IMR-90 (cell line): ENCODE results near the gene SGCA. TPM values are rescaled to one million over a fixed set of nuclear protein-coding genes. Genes with fewer than 3 reads are reported as not detected.

Experiments
- ATAC-seq: fragments of 200-7000 bp; cut with Tn5 transposase; 2 replicates; pipeline ENCODE4 v1.9.1; 2020; ENCODE audit warnings: low read depth, mild to moderate bottlenecking, moderate library complexity
- BruUV-seq: library from RNA; stranded (reverse); fragments of 400-500 nt; replicated peaks from 2 replicates; lab custom pipeline; 2021; lab: Mats Ljungman, UMichigan
- CTCF ChIA-PET: fragments of 300-600 bp; formaldehyde crosslinking; extraction: SDS; loops from one replicate; lab custom pipeline; 2021; ENCODE audit warnings: antibody characterized with exemption; lab: Yijun Ruan, JAX
- POLR2A ChIA-PET: fragments of 300-600 bp; sonication (Branson Sonifier 250); formaldehyde crosslinking; loops from one replicate; lab custom pipeline; 2022; ENCODE audit warnings: antibody characterized with exemption; ENCODE audit not compliant: unreplicated experiment; lab: Charles Lee
- DNase-seq: peaks from one replicate; pipeline ENCODE4 v3.0.0; 2013
- H2AFZ ChIP-seq: replicated peaks from 2 replicates; pipeline ENCODE3; 2013; ENCODE audit warnings: low read length, mild to moderate bottlenecking; ENCODE audit not compliant: poor library complexity
- H2AK5ac ChIP-seq: 2 replicates; pipeline ENCODE4 v1.6.1; 2013; ENCODE audit warnings: low read depth, low read length, inconsistent platforms
- H2AK9ac ChIP-seq: replicated peaks from 2 replicates; pipeline ENCODE3; 2013; ENCODE audit warnings: mild to moderate bottlenecking, low read depth, low read length, moderate library complexity; ENCODE audit not compliant: poor library complexity
- H2BK120ac ChIP-seq: 2 replicates; pipeline ENCODE4 v1.6.1; 2013; ENCODE audit warnings: low read depth, low read length, inconsistent platforms
- H2BK15ac ChIP-seq: 3 replicates; pipeline ENCODE4 v1.6.1; 2013; ENCODE audit warnings: low read depth, low read length, inconsistent platforms
- H2BK20ac ChIP-seq: 2 replicates; pipeline ENCODE4 v1.6.1; 2013; ENCODE audit warnings: low read depth, mild to moderate bottlenecking, inconsistent platforms, low read length, moderate library complexity
- H2BK5ac ChIP-seq: 2 replicates; pipeline ENCODE4 v1.6.1; 2013; ENCODE audit warnings: mild to moderate bottlenecking, low read depth, low read length, inconsistent platforms; ENCODE audit not compliant: poor library complexity, severe bottlenecking
- H3K14ac ChIP-seq: replicated peaks from 2 replicates; pipeline ENCODE4 v1.6.1; 2013; ENCODE audit warnings: low read depth, low read length, inconsistent platforms
- H3K18ac ChIP-seq: 2 replicates; pipeline ENCODE4 v1.6.1; 2013; ENCODE audit warnings: low read depth, low read length, control low read depth
- H3K23ac ChIP-seq: 2 replicates; pipeline ENCODE4 v1.6.1; 2013; ENCODE audit warnings: low read depth, low read length, inconsistent platforms
- H3K27ac ChIP-seq: 2 replicates; pipeline ENCODE4 v1.5.1; 2013; ENCODE audit warnings: mild to moderate bottlenecking, control low read depth, low read length; ENCODE audit not compliant: insufficient read depth
- H3K27me3 ChIP-seq: 2 replicates; pipeline ENCODE4 v1.6.1; 2013; ENCODE audit warnings: low read length; ENCODE audit not compliant: control insufficient read depth, insufficient read depth
- H3K36me3 ChIP-seq: 2 replicates; pipeline ENCODE4 v1.6.1; 2013; ENCODE audit warnings: low read length, mixed read lengths; ENCODE audit not compliant: control insufficient read depth, insufficient read depth
- H3K4ac ChIP-seq: 2 replicates; pipeline ENCODE4 v1.6.1; 2013; ENCODE audit warnings: low read depth, low read length, inconsistent platforms
- H3K4me1 ChIP-seq: 2 replicates; pipeline ENCODE4 v1.6.1; 2013; ENCODE audit warnings: low read length, mixed read lengths; ENCODE audit not compliant: control insufficient read depth, insufficient read depth
- H3K4me2 ChIP-seq: 2 replicates; pipeline ENCODE4 v1.6.1; 2013; ENCODE audit warnings: low read depth, mild to moderate bottlenecking, control low read depth, low read length, moderate library complexity
- H3K4me3 ChIP-seq: 2 replicates; pipeline ENCODE4 v1.5.1; 2013; ENCODE audit warnings: low read depth, mild to moderate bottlenecking, control low read depth, low read length, moderate library complexity; ENCODE audit not compliant: insufficient read depth
- H3K56ac ChIP-seq: 2 replicates; pipeline ENCODE4 v1.6.1; 2013; ENCODE audit warnings: low read length, inconsistent platforms; ENCODE audit not compliant: insufficient read depth; ENCODE audit errors: extremely low read depth
- H3K79me1 ChIP-seq, 2 experiments: 2 replicates each; pipeline ENCODE4 v1.6.1; 2013; ENCODE audit warnings: low read length in 2 of 2, inconsistent platforms in 1 of 2, low read depth in 1 of 2
- H3K9ac ChIP-seq: 2 replicates; pipeline ENCODE4 v1.6.1; 2013; ENCODE audit warnings: low read depth, low read length, control low read depth
- H3K9me1 ChIP-seq: 2 replicates; pipeline ENCODE4 v1.6.1; 2013; ENCODE audit warnings: low read length, inconsistent platforms; ENCODE audit not compliant: insufficient read depth
- H3K9me3 ChIP-seq: 2 replicates; pipeline ENCODE4 v1.6.1; 2013; ENCODE audit warnings: low read length; ENCODE audit not compliant: control insufficient read depth, insufficient read depth
- H4K20me1 ChIP-seq: 2 replicates; pipeline ENCODE4 v1.6.1; 2013; ENCODE audit warnings: low read length, inconsistent platforms; ENCODE audit not compliant: insufficient read depth
- H4K5ac ChIP-seq: 2 replicates; pipeline ENCODE4 v1.6.1; 2013; ENCODE audit warnings: mild to moderate bottlenecking, low read depth, low read length, control low read depth
- H4K8ac ChIP-seq, 2 experiments: 2 replicates each; pipeline ENCODE4 v1.6.1; 2013; ENCODE audit warnings: low read depth in 2 of 2, low read length in 2 of 2, control low read depth in 1 of 2, inconsistent platforms in 1 of 2
- H4K91ac ChIP-seq: 2 replicates; pipeline ENCODE4 v1.6.1; 2013; ENCODE audit warnings: low read depth, low read length, inconsistent platforms; ENCODE audit not compliant: insufficient read depth
- CEBPB ChIP-seq: IDR thresholded peaks from 2 replicates; pipeline ENCODE4 v1.6.1; 2012; ENCODE audit warnings: low read depth, low read length, improper control_type of control experiment
- CHD1 ChIP-seq: IDR thresholded peaks from 2 replicates; pipeline ENCODE4 v1.6.1; 2012; ENCODE audit warnings: low read depth, low read length, improper control_type of control experiment
- CTCF ChIP-seq: conservative IDR thresholded peaks from 2 replicates; pipeline ENCODE4 v1.5.1; 2012; ENCODE audit warnings: mild to moderate bottlenecking, low read depth, low read length, improper control_type of control experiment
- FOS ChIP-seq: fragments of 150-350 bp; IDR thresholded peaks from 2 replicates; pipeline ENCODE4 v1.6.1; 2016; ENCODE audit warnings: low read depth, low read length
- MAFK ChIP-seq: IDR thresholded peaks from 2 replicates; pipeline ENCODE4 v1.6.1; 2012; ENCODE audit warnings: low read depth, low read length, improper control_type of control experiment
- NFE2L2 ChIP-seq: fragments of 150-350 bp; IDR thresholded peaks from 2 replicates; pipeline ENCODE4 v1.6.1; 2016; ENCODE audit warnings: low read depth, mild to moderate bottlenecking, low read length
- RAD21 ChIP-seq: IDR thresholded peaks from 2 replicates; pipeline ENCODE4 v1.6.1; 2012; ENCODE audit warnings: low read length, improper control_type of control experiment
- RCOR1 ChIP-seq: IDR thresholded peaks from 2 replicates; pipeline ENCODE4 v1.6.1; 2012; ENCODE audit warnings: mild to moderate bottlenecking, low read length, improper control_type of control experiment; ENCODE audit not compliant: insufficient replicate concordance
- RFX5 ChIP-seq: IDR thresholded peaks from 2 replicates; pipeline ENCODE4 v1.8.0; 2012; ENCODE audit warnings: low read depth, mild to moderate bottlenecking, low read length, moderate library complexity
- SMC3 ChIP-seq: fragments of 150-350 bp; IDR thresholded peaks from 2 replicates; pipeline ENCODE4 v1.6.1; 2016; ENCODE audit warnings: low read depth, mild to moderate bottlenecking, antibody characterized with exemption, low read length, moderate library complexity
- WGBS, 2 experiments: methylation state at CpG; one replicate each; pipeline versions ENCODE4 v1.1.5 to v1.1.7; 2013; ENCODE audit warnings: missing lambda C conversion rate in 2 of 2; ENCODE audit not compliant: insufficient read length in 1 of 2; ENCODE audit errors: extremely low coverage in 2 of 2; 5-methylcytosine and 5-hydroxymethylcytosine counted together
- dilution Hi-C: fragments of 300-500 bp; cut with HindIII; formaldehyde crosslinking; loops from one replicate; pipeline ENCODE4 v1.14.3; 2018; ENCODE audit warnings: low sequenced_read_pairs; ENCODE audit not compliant: unreplicated experiment
- in situ Hi-C: fragments of 300-500 bp; cut with MboI; formaldehyde crosslinking; loops from 3 replicates; pipeline ENCODE4 v1.14.3; 2019; ENCODE audit warnings: low sequenced_read_pairs, inconsistent platforms, mixed read lengths
- intact Hi-C: fragments of 100-400 bp; cut with micrococcal nuclease; formaldehyde crosslinking; loops from 2 replicates; pipeline ENCODE4 v1.10.0; 2022
- polyA plus RNA-seq, 3 experiments: library from polyadenylated mRNA; depleted of rRNA; stranded (reverse); fragments of >200 nt; gene quantifications; 2 replicates each; pipeline ENCODE4 v1.2.3, GENCODE V29; 2012; ENCODE audit warnings: low replicate concordance in 1 of 3
- total RNA-seq: library from RNA; depleted of rRNA; stranded (reverse); fragments of >200 nt; gene quantifications from 2 replicates; pipeline ENCODE4 v1.2.3, GENCODE V29; 2012
- TF ChIP-seq, protein P1 (sequence below): fragments of 150-350 bp; IDR thresholded peaks from 2 replicates; pipeline ENCODE4 v1.6.1; 2017; ENCODE audit warnings: mild to moderate bottlenecking, antibody characterized with exemption, low read length, low read depth
- TF ChIP-seq, protein P2 (sequence below): fragments of 150-350 bp; IDR thresholded peaks from 2 replicates; pipeline ENCODE4 v1.6.1; 2016; ENCODE audit warnings: low read depth, mild to moderate bottlenecking, low read length, moderate library complexity, borderline replicate concordance

The SGCA gene
- total and polyA plus RNA-seq, 2 of the 4 experiments (the other 2 are of a cell fraction), result 0.19 TPM; not detected in 1

DNA sequence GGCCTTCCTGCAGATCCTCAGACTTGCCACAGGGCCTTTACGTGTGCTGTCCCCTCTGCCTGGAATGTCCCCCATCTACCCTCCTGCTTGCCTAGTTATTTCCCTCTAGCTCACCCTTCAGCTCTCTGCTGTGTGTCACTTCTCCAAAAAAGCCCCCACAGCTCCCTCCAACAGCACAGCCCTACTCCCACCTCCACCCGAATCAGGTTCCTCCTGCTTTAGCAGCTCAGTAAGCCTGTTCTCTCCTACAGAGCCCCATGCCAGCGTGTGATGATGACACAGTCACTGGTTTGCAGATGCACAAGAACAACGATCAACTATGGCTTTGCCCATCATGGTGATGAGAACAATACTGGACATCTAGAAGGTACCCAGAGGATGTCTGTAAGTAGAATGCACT lies 28.8 kb upstream of the SGCA start:
- peaks cover 13% of the 10 kb centered on the region for H3K4me1 ChIP-seq
- no peak for ATAC-seq
- no peak for TF ChIP-seq MAFK
- TF ChIP-seq RFX5, result no peak
- TF ChIP-seq SMC3, result no peak
- no peak for TF ChIP-seq FOS
- TF ChIP-seq, protein P1, sequence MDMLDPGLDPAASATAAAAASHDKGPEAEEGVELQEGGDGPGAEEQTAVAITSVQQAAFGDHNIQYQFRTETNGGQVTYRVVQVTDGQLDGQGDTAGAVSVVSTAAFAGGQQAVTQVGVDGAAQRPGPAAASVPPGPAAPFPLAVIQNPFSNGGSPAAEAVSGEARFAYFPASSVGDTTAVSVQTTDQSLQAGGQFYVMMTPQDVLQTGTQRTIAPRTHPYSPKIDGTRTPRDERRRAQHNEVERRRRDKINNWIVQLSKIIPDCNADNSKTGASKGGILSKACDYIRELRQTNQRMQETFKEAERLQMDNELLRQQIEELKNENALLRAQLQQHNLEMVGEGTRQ, result no peak
- TF ChIP-seq CHD1, result no peak
- TF ChIP-seq CEBPB, result no peak
- TF ChIP-seq CTCF, result no peak
- TF ChIP-seq, protein P2, sequence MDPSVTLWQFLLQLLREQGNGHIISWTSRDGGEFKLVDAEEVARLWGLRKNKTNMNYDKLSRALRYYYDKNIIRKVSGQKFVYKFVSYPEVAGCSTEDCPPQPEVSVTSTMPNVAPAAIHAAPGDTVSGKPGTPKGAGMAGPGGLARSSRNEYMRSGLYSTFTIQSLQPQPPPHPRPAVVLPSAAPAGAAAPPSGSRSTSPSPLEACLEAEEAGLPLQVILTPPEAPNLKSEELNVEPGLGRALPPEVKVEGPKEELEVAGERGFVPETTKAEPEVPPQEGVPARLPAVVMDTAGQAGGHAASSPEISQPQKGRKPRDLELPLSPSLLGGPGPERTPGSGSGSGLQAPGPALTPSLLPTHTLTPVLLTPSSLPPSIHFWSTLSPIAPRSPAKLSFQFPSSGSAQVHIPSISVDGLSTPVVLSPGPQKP, result no peak
- no peak for TF ChIP-seq NFE2L2
- TF ChIP-seq RAD21, result no peak
- TF ChIP-seq RCOR1, result no peak
- no peak overlapping the region for H3K18ac ChIP-seq
- no peak overlapping the region for H4K8ac ChIP-seq
- ChIA-PET CTCF (interaction anchor here (0.9 kb wide), 1 partner anchor 42 kb away, joined by 3 read pairs; no protein-coding TSS in a partner anchor), POLR2A (no interaction called here)
- no peak overlapping the region for H2AFZ ChIP-seq
- intact Hi-C loops, result no loop called here
- in situ Hi-C loops, result no loop called here
- dilution Hi-C loops, result no loop called here
- no peak overlapping the region for H3K14ac ChIP-seq
- no peak overlapping the region for H2BK120ac ChIP-seq
- H3K4me2 ChIP-seq, result no peak overlapping the region
- 94% methylated on average over 2 of the region's 4 CpGs; no CpG with 5 or more reads in 1 of the 2 experiments for WGBS, 2 experiments
- no peak overlapping the region for H3K4me3 ChIP-seq
- H4K91ac ChIP-seq, result no peak overlapping the region
- no peaks in the 10 kb centered on the region for H3K27me3 ChIP-seq
- DNase-seq, result no peak
- H3K36me3 ChIP-seq, result peaks cover 73% of the 10 kb centered on the region
- peaks cover 4% of the 10 kb centered on the region for H3K9me1 ChIP-seq
- H4K5ac ChIP-seq, result no peak overlapping the region
- no peak overlapping the region for H2BK20ac ChIP-seq
- no peak overlapping the region for H3K9ac ChIP-seq
- no peak overlapping the region for H2BK15ac ChIP-seq
- peaks cover 63% of the 10 kb centered on the region for H4K20me1 ChIP-seq
- no peak overlapping the region for H2BK5ac ChIP-seq
- H3K27ac ChIP-seq, result no peak overlapping the region
- no peak overlapping the region for H2AK9ac ChIP-seq
- no peak overlapping the region for H3K23ac ChIP-seq
- H3K79me1 ChIP-seq, result peaks cover 30 to 77% of the 10 kb centered on the region in 2 experiments
- BruUV-seq, result no TSS peak
- no peak overlapping the region for H3K4ac ChIP-seq
- H3K9me3 ChIP-seq, result no peaks in the 10 kb centered on the region
- no peak overlapping the region for H2AK5ac ChIP-seq
- H3K56ac ChIP-seq, result no peak overlapping the region
